Measurements from ENCODE around the gene TRIO. TPM values are rescaled to one million over a fixed set of nuclear protein-coding genes. Genes with fewer than 3 reads are reported as not detected.

The TRIO gene
- total and polyA plus RNA-seq, 2 of the 8 experiments (the other 6 are each of a cell fraction or from before 2014, with no cell fraction given): 35.1 to 69.1 TPM

GRCh38 chr5:14240359-14240758 lies 97.2 kb downstream of the TRIO start (continued):
- TF ChIP-seq HDAC2 (IDR thresholded peaks at IDR 0.05; ENCODE audit: borderline replicate concordance in 1 of 2, low read depth in 2 of 2, low read length in 2 of 2): no peak
- TF ChIP-seq CTCF (IDR thresholded peaks at IDR 0.05; ENCODE audit: control extremely low read depth in 1 of 3, insufficient read depth in 1 of 3, low read depth in 1 of 3, low read length in 3 of 3): no peak
- no peak for TF ChIP-seq ATF3 (IDR thresholded peaks at IDR 0.05; ENCODE audit: insufficient read depth, low read depth, low read length)
- TF ChIP-seq YY1 (IDR thresholded peaks at IDR 0.05; ENCODE audit: low read depth, low read length): no peak
